ENCODE results near the gene MAD1L1. TPM values are rescaled to one million over a fixed set of nuclear protein-coding genes. Genes with fewer than 3 reads are reported as not detected.
A peak's percentile ranks its signal among the peaks of the same experiment; 100 is the strongest.

MAD1L1 gene
- total RNA-seq, 1 donor from 2014 or later = 32.7 TPM

- Mint-ChIP-seq H3K4me1 (ENCODE audit: unreplicated experiment) (peaks cover 24% of the 10 kb centered on the region), H3K27me3 (ENCODE audit: unreplicated experiment) (no peaks in the 10 kb centered on the region), H3K4me3 (ENCODE audit: unreplicated experiment) (no peak overlapping the region), H3K36me3 (ENCODE audit: unreplicated experiment) (peaks cover 3% of the 10 kb centered on the region), H3K9me3 (ENCODE audit: unreplicated experiment) (no peaks in the 10 kb centered on the region), H3K27ac (ENCODE audit: unreplicated experiment) (no peak overlapping the region)
- TF ChIP-seq CTCF (IDR thresholded peaks at IDR 0.05) = no peak
- DNase-seq (ENCODE audit: extremely low spot score, unreplicated experiment) = no peak
These were observed 19.4 kb upstream of the MAD1L1 start for GRCh38 chr7:2251841-2252771.

GRCh38 chr7:2251381-2251780 lies 18.6 kb upstream of the MAD1L1 start:
- DNase-seq (ENCODE audit: extremely low spot score, unreplicated experiment) = no peak
- Mint-ChIP-seq H3K4me1 (ENCODE audit: unreplicated experiment) (peaks cover 24% of the 10 kb centered on the region), H3K27me3 (ENCODE audit: unreplicated experiment) (no peaks in the 10 kb centered on the region), H3K4me3 (ENCODE audit: unreplicated experiment) (no peak overlapping the region), H3K36me3 (ENCODE audit: unreplicated experiment) (peaks cover under 1% of the 10 kb centered on the region), H3K9me3 (ENCODE audit: unreplicated experiment) (no peaks in the 10 kb centered on the region), H3K27ac (ENCODE audit: unreplicated experiment) (peak overlapping the region; percentile 23)
- TF ChIP-seq CTCF (IDR thresholded peaks at IDR 0.05) = no peak

- Mint-ChIP-seq H3K27ac (ENCODE audit: unreplicated experiment) (peak overlapping the region; percentile 97), H3K4me1 (ENCODE audit: unreplicated experiment) (peaks cover 24% of the 10 kb centered on the region), H3K4me3 (ENCODE audit: unreplicated experiment) (no peak overlapping the region), H3K27me3 (ENCODE audit: unreplicated experiment) (no peaks in the 10 kb centered on the region), H3K9me3 (ENCODE audit: unreplicated experiment) (no peaks in the 10 kb centered on the region), H3K36me3 (ENCODE audit: unreplicated experiment) (no peaks in the 10 kb centered on the region)
- DNase-seq (ENCODE audit: extremely low spot score, unreplicated experiment) = no peak
- TF ChIP-seq CTCF (IDR thresholded peaks at IDR 0.05) = no peak
These were observed 17.1 kb upstream of the MAD1L1 start for GRCh38 chr7:2249744-2250323.

GRCh38 chr7:2248984-2249694 lies 16.4 kb upstream of the MAD1L1 start:
- no peaks in the 10 kb centered on the region for H3K9me3 Mint-ChIP-seq (ENCODE audit: unreplicated experiment)
- TF ChIP-seq CTCF (IDR thresholded peaks at IDR 0.05) = peak; percentile 44
- no peaks in the 10 kb centered on the region for H3K36me3 Mint-ChIP-seq (ENCODE audit: unreplicated experiment)
- H3K27ac Mint-ChIP-seq (ENCODE audit: unreplicated experiment) = peak overlapping the region; percentile 97
- DNase-seq (ENCODE audit: extremely low spot score, unreplicated experiment) = peak; percentile 93
- H3K4me1 Mint-ChIP-seq (ENCODE audit: unreplicated experiment) = peaks cover 24% of the 10 kb centered on the region
- H3K27me3 Mint-ChIP-seq (ENCODE audit: unreplicated experiment) = no peaks in the 10 kb centered on the region
- peak overlapping the region; percentile 57 for H3K4me3 Mint-ChIP-seq (ENCODE audit: unreplicated experiment)

Data from osteocyte (in vitro differentiated cells).